GM12873 (cell line): ENCODE results near the gene THOC6.

Experiments
- CTCF ChIP-seq: IDR thresholded peaks from 2 replicates; pipeline ENCODE4 v1.5.1; 2012; ENCODE audit warnings: low read depth, mild to moderate bottlenecking, moderate library complexity, low read length, control low read depth; ENCODE audit not compliant: insufficient read depth; ENCODE audit errors: missing control alignments

Gene THOC6

GRCh38 chr16:3071655-3072054 lies 47.8 kb downstream of the THOC6 start:
- no peak for TF ChIP-seq CTCF

GRCh38 chr16:3073448-3073847 lies 49.6 kb downstream of the THOC6 start:
- no peak for TF ChIP-seq CTCF

- no peak for TF ChIP-seq CTCF
These were observed 51.2 kb downstream of the THOC6 start for GRCh38 chr16:3074860-3075522.

- TF ChIP-seq CTCF: no peak
These were observed 51.7 kb downstream of the THOC6 start for GRCh38 chr16:3075523-3075915.

GRCh38 chr16:3076577-3076976 lies 52.7 kb downstream of the THOC6 start:
- TF ChIP-seq CTCF: no peak
